Duodenal mucosa (tissue), 2 donors: Measurements from ENCODE around the gene CNTN2.

Experiments
- H3K27ac ChIP-seq: one replicate; pipeline ENCODE4 v1.7.0; 2013; ENCODE audit warnings: low read depth, low read length
- H3K27me3 ChIP-seq, 2 donors: one replicate each; pipeline ENCODE4 v1.7.0; 2013; ENCODE audit warnings: low read length in 2 of 2, control low read depth in 1 of 2; ENCODE audit not compliant: insufficient read depth in 2 of 2, control insufficient read depth in 1 of 2
- H3K36me3 ChIP-seq, 2 donors: one replicate each; pipeline ENCODE4 v1.7.0; 2013; ENCODE audit warnings: low read length in 2 of 2, control low read depth in 1 of 2; ENCODE audit not compliant: insufficient read depth in 2 of 2, control insufficient read depth in 1 of 2
- H3K4me1 ChIP-seq, 2 donors: one replicate each; pipeline ENCODE4 v1.7.0; 2013; ENCODE audit warnings: low read length in 2 of 2, control low read depth in 1 of 2; ENCODE audit not compliant: insufficient read depth in 2 of 2, control insufficient read depth in 1 of 2
- H3K4me3 ChIP-seq, 2 donors: one replicate each; pipeline ENCODE4 v1.7.0; 2013; ENCODE audit warnings: low read length in 2 of 2, low read depth in 1 of 2
- H3K9ac ChIP-seq, 2 donors: one replicate each; pipeline ENCODE4 v1.7.0; 2013; ENCODE audit warnings: low read length in 2 of 2, low read depth in 1 of 2
- H3K9me3 ChIP-seq, 2 donors: one replicate each; pipeline ENCODE4 v1.7.0; 2013; ENCODE audit warnings: low read length in 2 of 2, control low read depth in 1 of 2; ENCODE audit not compliant: control insufficient read depth in 1 of 2

Gene CNTN2

DNA sequence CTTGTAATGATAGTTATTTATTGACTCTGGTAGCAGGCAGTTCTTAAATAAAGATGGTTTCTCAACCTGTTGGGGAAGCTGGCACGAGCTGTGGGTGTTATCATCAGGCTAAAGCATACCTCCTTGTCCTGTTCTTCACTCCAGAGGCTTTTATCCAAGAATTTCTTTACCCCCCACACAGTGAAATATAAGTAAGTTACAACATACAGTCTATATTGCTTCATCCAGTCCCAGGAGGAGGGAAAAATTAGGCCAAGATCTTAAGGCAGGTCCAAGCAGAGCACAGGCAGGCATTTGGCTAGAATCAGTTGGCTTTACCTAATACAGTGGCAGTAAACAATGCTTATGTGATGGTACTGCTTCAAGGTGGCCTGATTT, 34.9 kb downstream of the CNTN2 start:
- Histone ChIP-seq H3K4me1 (no peaks in the 10 kb centered on the region), H3K9me3 (no peaks in the 10 kb centered on the region), H3K4me3 (no peak overlapping the region), H3K9ac (no peak overlapping the region), H3K36me3 (no peaks in the 10 kb centered on the region), H3K27me3 (no peaks in the 10 kb centered on the region), H3K27ac (no peak overlapping the region)

DNA sequence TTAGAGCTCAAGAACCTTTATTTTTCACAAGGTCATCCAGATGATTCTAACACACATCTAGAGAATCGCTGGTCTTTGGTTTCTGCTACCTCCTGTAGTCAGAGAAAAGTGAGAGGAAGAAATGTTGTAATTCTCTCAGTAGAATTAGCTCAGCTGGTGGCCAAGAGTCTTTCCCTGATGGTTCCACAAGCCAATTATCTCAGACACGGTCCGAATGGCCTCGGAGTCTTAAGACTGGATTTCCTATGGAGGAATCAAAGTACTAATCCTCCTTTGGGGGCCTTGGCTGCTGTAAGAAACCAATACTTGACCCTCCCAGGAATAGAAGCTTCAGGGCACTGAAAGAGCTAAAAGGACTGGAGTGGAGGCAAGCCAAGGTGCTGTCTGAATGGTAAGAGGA, 39.4 kb downstream of the CNTN2 start:
- Histone ChIP-seq H3K9ac (no peak overlapping the region), H3K4me1 (no peaks in the 10 kb centered on the region), H3K27me3 (no peaks in the 10 kb centered on the region), H3K27ac (no peak overlapping the region), H3K36me3 (peaks cover 4 to 21% of the 10 kb centered on the region in 2 donors), H3K9me3 (no peaks in the 10 kb centered on the region), H3K4me3 (no peak overlapping the region)

DNA sequence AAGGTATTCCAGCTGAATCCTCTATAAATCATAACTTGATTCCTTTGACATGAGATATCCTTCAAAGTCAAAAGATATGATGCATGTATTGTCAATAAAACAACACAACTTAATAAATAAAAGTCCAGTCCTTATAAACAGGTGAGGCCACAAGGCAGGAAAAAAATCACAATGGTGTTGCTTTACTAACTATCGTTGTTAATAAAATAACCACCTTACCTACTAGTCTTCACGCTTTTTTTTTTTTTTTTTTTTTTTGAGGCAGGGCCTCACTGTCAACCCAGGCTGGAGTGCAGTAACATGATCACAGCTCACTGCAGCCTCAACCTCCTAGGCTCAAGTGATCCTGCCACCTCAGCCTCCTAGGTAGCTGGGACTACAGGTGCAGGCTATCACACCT, 41.3 kb downstream of the CNTN2 start, which contains the start of gene TMEM81:
Gene TMEM81 (minus strand): TSS at position 101 of the 400 bp plus-strand sequence. CDS start 140 bp downstream, outside the sequence.
- no peak within 1 kb of the TSS for H3K4me3 ChIP-seq
- H3K27me3 ChIP-seq: no peaks in the 10 kb centered on the region
- no peak within 1 kb of the TSS for H3K27ac ChIP-seq
- no peaks in the 10 kb centered on the region for H3K9me3 ChIP-seq
- H3K4me1 ChIP-seq: no peaks in the 10 kb centered on the region
- H3K9ac ChIP-seq: no peak within 1 kb of the TSS
- peaks cover 22 to 39% of the 10 kb centered on the region in 2 donors for H3K36me3 ChIP-seq

DNA sequence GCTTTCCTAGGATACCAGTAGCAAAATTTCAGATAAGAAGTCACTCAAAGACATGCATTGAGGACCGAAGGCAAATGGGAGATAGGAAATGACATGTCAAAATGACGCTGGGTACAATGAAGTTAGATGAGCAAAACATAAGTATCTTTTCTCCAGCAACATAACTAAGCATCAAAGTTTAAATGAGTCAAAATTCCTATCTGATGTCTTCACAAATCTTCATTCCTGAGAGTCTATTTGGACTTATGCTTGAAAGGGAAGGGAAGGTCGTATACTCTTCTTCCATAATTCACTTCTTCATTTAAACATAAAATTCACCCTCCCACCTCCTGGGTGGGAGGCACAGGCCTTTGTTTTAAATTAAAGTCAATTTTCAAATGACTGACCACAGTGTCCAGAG, 45.3 kb downstream of the CNTN2 start:
- no peaks in the 10 kb centered on the region for H3K27me3 ChIP-seq
- peaks cover 29 to 68% of the 10 kb centered on the region in 2 donors for H3K36me3 ChIP-seq
- no peaks in the 10 kb centered on the region for H3K9me3 ChIP-seq
- no peak overlapping the region for H3K4me3 ChIP-seq
- no peak overlapping the region for H3K27ac ChIP-seq
- no peak overlapping the region for H3K9ac ChIP-seq
- no peaks in the 10 kb centered on the region for H3K4me1 ChIP-seq

DNA sequence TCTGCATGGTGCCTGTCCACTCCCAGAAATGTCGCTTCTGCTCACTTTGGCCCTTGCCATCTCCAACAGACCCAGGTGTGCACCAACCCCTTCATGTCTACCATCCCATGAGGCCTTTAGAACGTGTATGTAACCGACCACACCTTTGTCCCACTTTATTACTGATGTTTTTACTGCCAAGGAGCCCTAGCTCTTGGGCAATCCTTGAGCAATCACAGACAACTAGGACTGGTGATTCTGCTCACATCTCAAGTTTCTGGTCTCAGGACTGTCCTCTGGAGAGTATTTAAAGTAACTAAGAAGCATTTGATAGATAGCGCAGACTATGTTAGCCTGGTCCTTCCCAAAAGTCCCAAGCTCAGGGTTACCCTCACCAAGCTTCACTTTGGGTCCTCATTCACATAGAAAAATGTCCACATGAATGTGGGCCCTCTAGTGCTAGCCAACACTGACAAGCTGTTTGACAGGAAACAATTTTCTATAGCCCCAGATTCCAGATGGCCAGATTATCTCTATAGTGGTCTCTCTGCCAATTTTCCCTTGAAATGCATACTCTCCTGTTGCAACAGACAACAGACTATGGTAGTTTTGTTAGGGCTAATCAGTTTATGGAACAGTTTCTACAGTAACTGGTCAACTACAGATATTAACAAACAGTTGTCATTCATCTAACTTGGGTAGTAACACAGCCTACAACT, 48.2 kb downstream of the CNTN2 start:
- Histone ChIP-seq H3K9me3 (no peaks in the 10 kb centered on the region), H3K4me3 (no peak overlapping the region), H3K36me3 (peaks cover 48 to 73% of the 10 kb centered on the region in 2 donors), H3K4me1 (no peaks in the 10 kb centered on the region), H3K27me3 (no peaks in the 10 kb centered on the region), H3K9ac (no peak overlapping the region), H3K27ac (no peak overlapping the region)

DNA sequence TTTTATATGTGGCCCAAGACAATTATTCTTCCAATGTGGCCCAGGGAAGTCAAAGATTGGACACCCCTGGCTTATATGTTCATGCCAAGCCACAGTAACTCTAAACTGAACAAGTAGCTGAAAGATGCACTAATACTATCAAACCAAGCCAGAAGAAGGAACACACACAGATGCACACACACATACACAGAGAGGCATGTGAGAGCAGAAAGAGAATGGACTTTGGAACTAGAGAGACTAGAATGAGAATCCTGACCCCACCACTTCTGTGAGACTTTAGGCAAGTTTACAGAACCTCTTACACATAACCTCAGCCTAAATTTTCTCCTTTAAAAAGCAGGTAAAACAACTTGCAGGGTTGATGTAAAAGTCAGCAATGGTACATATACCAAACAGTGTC, 52.4 kb downstream of the CNTN2 start:
- no peak overlapping the region for H3K9ac ChIP-seq
- H3K4me3 ChIP-seq: no peak overlapping the region
- H3K9me3 ChIP-seq: no peaks in the 10 kb centered on the region
- H3K36me3 ChIP-seq: peaks cover 54 to 89% of the 10 kb centered on the region in 2 donors
- no peak overlapping the region for H3K27ac ChIP-seq
- no peaks in the 10 kb centered on the region for H3K27me3 ChIP-seq
- no peaks in the 10 kb centered on the region for H3K4me1 ChIP-seq

DNA sequence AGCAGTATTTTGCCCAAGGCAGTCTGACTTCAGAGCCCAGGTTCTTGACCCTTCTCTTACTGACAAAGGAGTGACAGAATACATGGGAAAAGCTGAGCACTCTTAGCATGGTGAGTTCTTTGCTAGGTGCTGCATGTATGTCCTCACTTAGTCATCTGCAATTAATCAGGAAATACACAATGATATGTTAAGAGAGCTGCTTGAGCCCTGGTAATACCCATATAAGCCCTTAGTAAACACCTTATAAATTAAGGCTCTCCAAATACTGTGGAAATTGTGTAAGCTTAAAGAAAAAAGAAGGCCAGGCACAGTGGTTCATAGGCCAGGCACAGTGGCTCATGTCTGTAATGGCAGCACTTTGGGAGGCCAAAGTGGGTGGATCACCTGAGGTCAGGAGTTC, 55.2 kb downstream of the CNTN2 start:
- Histone ChIP-seq H3K9ac (no peak overlapping the region), H3K27ac (no peak overlapping the region), H3K36me3 (peaks cover 58 to 93% of the 10 kb centered on the region in 2 donors)

DNA sequence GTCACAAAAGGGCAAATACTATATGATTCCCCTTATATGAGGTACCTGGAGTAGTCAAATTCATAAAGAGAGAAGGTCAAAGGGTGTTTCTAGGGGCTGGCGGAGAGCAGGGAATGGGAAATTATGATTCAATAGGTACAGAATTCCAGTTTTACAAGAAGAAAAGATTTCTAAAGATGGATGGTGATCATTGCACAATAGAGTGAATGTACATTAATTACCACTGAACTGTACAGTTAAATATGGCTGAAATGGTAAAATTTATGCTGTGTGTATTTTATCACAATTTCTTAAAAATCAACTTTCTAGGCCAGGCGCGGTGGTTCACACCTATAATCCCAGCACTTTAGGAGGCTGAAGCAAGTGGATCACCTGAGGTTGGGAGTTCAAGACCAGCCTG, 59.4 kb downstream of the CNTN2 start:
- Histone ChIP-seq H3K36me3 (peaks cover 43 to 85% of the 10 kb centered on the region in 2 donors), H3K27me3 (no peaks in the 10 kb centered on the region), H3K9ac (no peak overlapping the region), H3K4me3 (no peak overlapping the region), H3K9me3 (no peaks in the 10 kb centered on the region), H3K27ac (no peak overlapping the region), H3K4me1 (no peaks in the 10 kb centered on the region)

More for the DNA sequence above, 55.2 kb downstream of the CNTN2 start:
- Histone ChIP-seq H3K9me3 (no peaks in the 10 kb centered on the region), H3K27me3 (no peaks in the 10 kb centered on the region), H3K4me3 (no peak overlapping the region), H3K4me1 (no peaks in the 10 kb centered on the region)

DNA sequence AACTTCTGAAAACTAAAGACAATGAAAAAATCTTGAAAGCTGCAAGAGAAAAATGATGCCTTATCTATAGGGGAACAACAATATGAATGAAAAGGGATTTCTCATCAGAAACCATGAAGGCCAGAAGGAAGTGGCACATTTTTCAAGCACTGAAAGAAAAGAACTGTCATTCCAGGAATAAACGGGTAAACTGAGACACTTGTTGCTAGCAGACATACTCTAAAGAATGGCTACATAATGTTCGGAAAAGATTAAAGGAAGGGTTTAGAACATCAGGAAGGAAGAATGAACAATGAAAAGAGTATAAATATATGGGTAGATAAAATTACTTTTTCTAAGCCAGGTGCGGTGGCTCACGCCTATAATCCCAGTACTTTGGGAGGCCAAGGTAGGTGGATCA, 64.3 kb downstream of the CNTN2 start:
- peaks cover 17 to 64% of the 10 kb centered on the region in 2 donors for H3K36me3 ChIP-seq
- no peak overlapping the region for H3K9ac ChIP-seq
- no peaks in the 10 kb centered on the region for H3K9me3 ChIP-seq
- H3K27ac ChIP-seq: no peak overlapping the region
- no peaks in the 10 kb centered on the region for H3K27me3 ChIP-seq
- H3K4me1 ChIP-seq: no peaks in the 10 kb centered on the region
- no peak overlapping the region for H3K4me3 ChIP-seq

DNA sequence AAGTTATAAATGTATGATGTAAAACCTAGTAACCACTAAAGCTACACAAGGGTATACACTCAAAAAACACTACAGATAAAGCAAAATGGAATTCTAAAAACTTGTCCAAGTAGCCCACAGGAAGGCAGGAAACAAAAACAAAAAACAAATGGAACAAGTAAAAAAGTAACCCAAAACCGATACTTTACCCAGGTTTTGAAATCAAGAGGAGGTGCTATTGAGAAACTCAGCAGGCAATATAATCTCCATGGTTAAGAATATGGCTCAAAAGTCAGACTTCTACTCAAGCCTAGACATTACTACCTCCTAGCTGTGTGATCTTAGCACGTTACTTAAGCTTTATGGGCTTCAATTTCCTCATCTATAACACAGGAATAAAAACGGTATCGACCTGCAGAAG, 65.5 kb downstream of the CNTN2 start:
- Histone ChIP-seq H3K9ac (no peak overlapping the region), H3K27me3 (no peaks in the 10 kb centered on the region), H3K4me1 (no peaks in the 10 kb centered on the region), H3K36me3 (peaks cover 16 to 64% of the 10 kb centered on the region in 2 donors), H3K9me3 (no peaks in the 10 kb centered on the region), H3K4me3 (no peak overlapping the region), H3K27ac (no peak overlapping the region)
